Heart right ventricle (tissue), 16 donors: ENCODE data around the gene STMN1. TPM values are rescaled to one million over a fixed set of nuclear protein-coding genes. Genes with fewer than 3 reads are reported as not detected.

ENCODE experiments used
- ATAC-seq, 8 donors: fragments of 200-7000 bp; cut with Tn5 transposase; one replicate each; pipeline ENCODE4 v1.9.1; 2020; ENCODE audit warnings: mild to moderate bottlenecking in 8 of 8, moderate library complexity in 8 of 8, moderate number of reproducible peaks in 1 of 8
- DNase-seq, 2 donors: peaks; one replicate each; pipeline ENCODE4 v3.0.0-alpha.2; 2020
- H3K27ac ChIP-seq, 10 donors: fragments of 200-600 bp; sonication (generic) in 2 of 10; one replicate each; pipeline versions ENCODE4 v1.5.0 to v1.8.0; 2020 to 2022; ENCODE audit warnings: mild to moderate bottlenecking in 3 of 10
- H3K27me3 ChIP-seq, 7 donors: fragments of 200-600 bp; one replicate each; pipeline ENCODE4 v1.8.0; 2021 to 2022; ENCODE audit warnings: mild to moderate bottlenecking in 2 of 7
- H3K36me3 ChIP-seq, 9 donors: fragments of 200-600 bp; sonication (generic) in 1 of 9; one replicate each; pipeline versions ENCODE4 v1.5.0 to v1.8.0; 2020 to 2022; ENCODE audit warnings: mild to moderate bottlenecking in 2 of 9
- H3K4me1 ChIP-seq, 9 donors: fragments of 200-600 bp; sonication (generic) in 1 of 9; one replicate each; pipeline versions ENCODE4 v1.5.0 to v1.8.0; 2020 to 2022; ENCODE audit warnings: mild to moderate bottlenecking in 4 of 9
- H3K4me3 ChIP-seq, 10 donors: fragments of 200-600 bp; sonication (generic) in 2 of 10; one replicate each; pipeline versions ENCODE4 v1.5.0 to v1.8.0; 2020 to 2022; ENCODE audit warnings: mild to moderate bottlenecking in 7 of 10, moderate library complexity in 2 of 10
- H3K9me3 ChIP-seq, 11 donors: fragments of 200-600 bp in 10 of 11; sonication (generic) in 2 of 11; one replicate each; pipeline versions ENCODE4 v1.5.0 to v1.8.0; 2013 to 2022; ENCODE audit warnings: mild to moderate bottlenecking in 2 of 11, control low read depth in 1 of 11, moderate library complexity in 1 of 11
- WGBS, 2 donors: extraction: QIAGEN DNeasy Blood & Tissue Kit; methylation state at CpG; one replicate each; pipeline ENCODE4 v1.1.7; 2013; ENCODE audit warnings: inconsistent platforms in 1 of 2; 5-methylcytosine and 5-hydroxymethylcytosine counted together
- intact Hi-C, 10 donors: fragments of 100-400 bp; cut with DNase I; formaldehyde crosslinking; loops; one replicate each; pipeline versions ENCODE4 v1.11.1 to v1.14.2; 2022
- polyA plus RNA-seq, 2 donors: library from polyadenylated mRNA; stranded (reverse); fragments of 200-250 nt; gene quantifications; one replicate each; pipeline ENCODE4 v1.2.3, GENCODE V29; 2013
- total RNA-seq, 10 donors: library from RNA; stranded (reverse); fragmentation: NEBNext Ultra II Directional in 3 of 10; extraction: Animal tissue kit (Norgen Biotek cat#: 25700) in 3 of 10; gene quantifications; one replicate each; pipeline versions ENCODE4 v1.2.1 to v1.2.4, GENCODE V29; 2021 to 2023
- TF ChIP-seq, protein P1 (sequence below), 9 donors: fragments of 200-600 bp; sonication (generic) in 2 of 9; IDR thresholded peaks; one replicate each; pipeline versions ENCODE4 v1.5.0 to v1.8.0; 2021 to 2022; ENCODE audit warnings: antibody characterized with exemption in 9 of 9, mild to moderate bottlenecking in 5 of 9, moderate library complexity in 1 of 9
- donor health status: Arrhythmogenic right ventricular cardiomyopathy.
- donor health status: ischemic (EF 13 %, LVEDD 7.1; RV severe dilation, severe dysfunction).
- donor health status: healthy with polysubstance abuse.
- donor health status: DM: no; HTN: yes; CAD: no.
- donor health status: DM: no; HTN: no; CAD: no.
- donor health status: ischemic (EF 25% LVEDD 6.9; RV normal size, moderate dysfunction).
- donor health status: ischemic (EF 25% LVEDD 5.7; RV mildly dilated, moderate dysfunction).
- donor health status: healthy.
- donor health status: DM: yes; HTN: yes; CAD: no.
- donor health status: Ischemic cardiomyopathy.
- donor health status: ischemic (EF 35%, LVEDD 5.7; RV mildly dilated, moderate dysfunction).
- donor health status: nonischemic (EF 11% LVEDD 7.7; RV severe dilation, severe dysfunction).
- donor health status: DM: yes; HTN: yes; CAD: no.
- donor health status: PGD.
- donor health status: ischemic (EF 29% LVEDD 5.4; RV normal size, mild dysfunction).
- donor health status: nonischemic (EF 23%, LVEDD 6.1; RV moderate dilation, normal function).

Gene STMN1
- total and polyA plus RNA-seq, 12 donors, result 16.0 to 85.7 (median 48.7) TPM

- peaks cover 2 to 49% (median 24%) of the 10 kb centered on the region in 9 donors for H3K4me1 ChIP-seq
- H3K4me3 ChIP-seq, result no peak overlapping the region
- TF ChIP-seq, protein P1, sequence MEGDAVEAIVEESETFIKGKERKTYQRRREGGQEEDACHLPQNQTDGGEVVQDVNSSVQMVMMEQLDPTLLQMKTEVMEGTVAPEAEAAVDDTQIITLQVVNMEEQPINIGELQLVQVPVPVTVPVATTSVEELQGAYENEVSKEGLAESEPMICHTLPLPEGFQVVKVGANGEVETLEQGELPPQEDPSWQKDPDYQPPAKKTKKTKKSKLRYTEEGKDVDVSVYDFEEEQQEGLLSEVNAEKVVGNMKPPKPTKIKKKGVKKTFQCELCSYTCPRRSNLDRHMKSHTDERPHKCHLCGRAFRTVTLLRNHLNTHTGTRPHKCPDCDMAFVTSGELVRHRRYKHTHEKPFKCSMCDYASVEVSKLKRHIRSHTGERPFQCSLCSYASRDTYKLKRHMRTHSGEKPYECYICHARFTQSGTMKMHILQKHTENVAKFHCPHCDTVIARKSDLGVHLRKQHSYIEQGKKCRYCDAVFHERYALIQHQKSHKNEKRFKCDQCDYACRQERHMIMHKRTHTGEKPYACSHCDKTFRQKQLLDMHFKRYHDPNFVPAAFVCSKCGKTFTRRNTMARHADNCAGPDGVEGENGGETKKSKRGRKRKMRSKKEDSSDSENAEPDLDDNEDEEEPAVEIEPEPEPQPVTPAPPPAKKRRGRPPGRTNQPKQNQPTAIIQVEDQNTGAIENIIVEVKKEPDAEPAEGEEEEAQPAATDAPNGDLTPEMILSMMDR (IDR thresholded peaks at IDR 0.05), result no peak
- no peak for DNase-seq
- intact Hi-C loops, result no loop called here
- peaks cover 0 to 10% (median 0%) of the 10 kb centered on the region in 9 donors for H3K36me3 ChIP-seq
- no peak overlapping the region for H3K27ac ChIP-seq
- H3K27me3 ChIP-seq, result no peaks in the 10 kb centered on the region
- ATAC-seq, result no peak
- H3K9me3 ChIP-seq, result no peaks in the 10 kb centered on the region
- 73 to 75% methylated on average over 2 of the region's 2 CpGs for WGBS, 2 donors
These were observed 33.5 kb downstream of the STMN1 start for GRCh38 chr1:25872713-25873112.

- TF ChIP-seq, protein P1 (IDR thresholded peaks at IDR 0.05), result no peak
- Histone ChIP-seq H3K4me3 (no peak overlapping the region), H3K36me3 (peaks cover 0 to 10% (median 0%) of the 10 kb centered on the region in 9 donors), H3K27ac (no peak overlapping the region), H3K4me1 (peaks cover 2 to 49% (median 24%) of the 10 kb centered on the region in 9 donors), H3K9me3 (no peaks in the 10 kb centered on the region), H3K27me3 (no peaks in the 10 kb centered on the region)
- ATAC-seq, result peak in 1 of 8 donors; percentile 6
- intact Hi-C loops, result no loop called here
- no peak for DNase-seq
- 74 to 76% methylated on average over 9 of the region's 9 CpGs for WGBS, 2 donors
These were observed 34.3 kb downstream of the STMN1 start for GRCh38 chr1:25871704-25872494.

- TF ChIP-seq, protein P1 (IDR thresholded peaks at IDR 0.05), result no peak
- Histone ChIP-seq H3K9me3 (no peaks in the 10 kb centered on the region), H3K27me3 (no peaks in the 10 kb centered on the region), H3K36me3 (peaks cover 0 to 10% (median 0%) of the 10 kb centered on the region in 9 donors), H3K4me3 (no peak overlapping the region), H3K4me1 (peaks cover 2 to 46% (median 24%) of the 10 kb centered on the region in 9 donors), H3K27ac (no peak overlapping the region)
- WGBS, 2 donors, result 40 to 47% methylated on average over 5 of the region's 5 CpGs
- DNase-seq, result no peak
- intact Hi-C loops, result no loop called here
- ATAC-seq, result no peak
These were observed 35.0 kb downstream of the STMN1 start for GRCh38 chr1:25871086-25871703.

GRCh38 chr1:25870614-25871013 is 35.6 kb downstream of the STMN1 start:
- WGBS, 2 donors, result 90 to 93% methylated on average over 1 of the region's 1 CpG
- no peak for DNase-seq

More at GRCh38 chr1:25870614-25871013, 35.6 kb downstream of the STMN1 start:
- no peak for ATAC-seq
- no peak overlapping the region for H3K4me3 ChIP-seq
- H3K27ac ChIP-seq, result no peak overlapping the region
- H3K36me3 ChIP-seq, result peaks cover 0 to 10% (median 0%) of the 10 kb centered on the region in 9 donors
- peaks cover 2 to 40% (median 19%) of the 10 kb centered on the region in 9 donors for H3K4me1 ChIP-seq
- TF ChIP-seq, protein P1 (IDR thresholded peaks at IDR 0.05), result no peak
- no peaks in the 10 kb centered on the region for H3K9me3 ChIP-seq
- H3K27me3 ChIP-seq, result no peaks in the 10 kb centered on the region
- intact Hi-C loops, result no loop called here
